NAMALWA (cell line): Measurements from ENCODE around the gene OVOL1.
A peak's percentile ranks its signal among the peaks of the same experiment; 100 is the strongest.

Source experiments
- DNase-seq: peaks from one replicate; pipeline ENCODE4 v3.0.0-alpha.2; 2015; ENCODE audit warnings: low spot score

The OVOL1 gene

GRCh38 chr11:65777821-65778361 is 9.0 kb upstream of the OVOL1 start:
- no peak for DNase-seq

GRCh38 chr11:65778431-65778900 is 8.4 kb upstream of the OVOL1 start:
- DNase-seq, result no peak

DNA sequence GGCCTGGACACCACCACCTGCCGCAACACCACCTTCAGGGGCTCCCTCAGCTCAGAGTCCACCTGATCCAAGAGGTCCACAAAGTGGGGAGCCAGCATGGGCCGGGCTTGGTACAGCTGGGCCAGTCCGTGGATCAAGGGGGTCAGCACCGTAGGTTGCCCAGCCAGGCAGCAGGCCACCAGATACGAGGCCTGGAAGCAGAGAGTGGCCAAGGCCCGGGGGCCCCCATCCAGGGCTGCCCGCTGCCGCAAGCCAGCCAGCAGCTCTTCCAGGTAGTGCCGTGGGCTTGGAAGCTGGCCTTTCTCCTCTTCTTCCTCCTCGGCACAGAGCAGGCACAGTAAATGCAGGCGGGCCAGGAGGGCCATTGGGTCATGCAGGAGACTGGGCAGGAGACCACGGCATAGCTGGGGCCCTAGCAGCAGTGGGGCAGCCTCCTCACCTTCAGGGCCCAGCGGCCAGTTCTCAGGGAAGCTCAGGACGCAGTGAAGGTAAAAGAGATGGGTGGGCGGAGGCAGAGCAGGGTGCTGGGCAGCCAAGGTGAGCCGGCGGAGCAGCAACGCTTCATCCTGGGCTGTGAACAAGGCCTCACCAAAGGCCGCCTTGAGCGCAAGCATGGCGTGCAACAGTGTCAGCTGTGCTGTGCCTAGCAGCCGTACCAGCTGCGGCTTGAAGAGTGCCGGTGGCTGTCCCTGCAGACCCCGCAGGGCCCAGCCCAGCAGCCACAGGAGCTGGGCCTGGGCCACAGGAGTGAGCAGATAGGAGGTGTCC is 7.8 kb upstream of the OVOL1 start:
- DNase-seq, result no peak

DNA sequence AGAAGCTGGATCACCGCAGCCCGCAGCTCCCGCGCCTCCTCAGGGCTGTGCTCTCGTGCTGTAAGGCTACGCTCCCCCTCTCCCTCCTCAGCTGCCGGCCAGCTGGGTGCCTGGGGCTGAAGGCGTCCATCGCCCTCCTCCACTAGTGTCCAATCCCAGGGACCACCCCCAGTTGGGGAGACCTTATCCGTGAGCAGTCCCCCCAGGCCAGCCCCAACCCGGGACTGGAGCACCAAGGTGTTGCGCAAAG is 7.3 kb upstream of the OVOL1 start:
- DNase-seq, result no peak

GRCh38 chr11:65779919-65780769 is 6.7 kb upstream of the OVOL1 start:
- DNase-seq, result peak; percentile 90

DNA sequence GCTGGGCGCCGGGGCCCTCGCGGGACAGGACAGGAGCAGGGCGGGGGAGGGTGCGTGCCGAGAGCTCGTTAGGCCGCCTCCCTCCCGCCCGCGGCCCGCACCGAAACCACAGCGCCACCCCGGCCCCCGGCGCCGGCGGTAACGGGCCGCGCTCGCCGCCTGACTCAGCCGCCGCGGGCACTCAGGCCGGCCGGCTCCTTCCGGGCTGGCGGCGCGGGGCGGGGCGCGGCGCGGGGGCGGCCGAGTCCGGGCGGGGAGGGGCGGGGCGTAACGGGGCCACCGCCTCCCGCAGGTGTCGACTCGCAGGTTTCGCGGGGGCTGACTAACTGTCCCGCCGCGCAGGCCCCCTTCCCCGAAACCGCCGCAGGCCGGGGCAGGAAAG is 6.1 kb upstream of the OVOL1 start, which contains the start of gene AP5B1:
Gene AP5B1, minus strand, starts transcription at position 207 of the 382 bp plus-strand sequence. CDS start 385 bp downstream, outside the sequence.
- peak; percentile 75 for DNase-seq

DNA sequence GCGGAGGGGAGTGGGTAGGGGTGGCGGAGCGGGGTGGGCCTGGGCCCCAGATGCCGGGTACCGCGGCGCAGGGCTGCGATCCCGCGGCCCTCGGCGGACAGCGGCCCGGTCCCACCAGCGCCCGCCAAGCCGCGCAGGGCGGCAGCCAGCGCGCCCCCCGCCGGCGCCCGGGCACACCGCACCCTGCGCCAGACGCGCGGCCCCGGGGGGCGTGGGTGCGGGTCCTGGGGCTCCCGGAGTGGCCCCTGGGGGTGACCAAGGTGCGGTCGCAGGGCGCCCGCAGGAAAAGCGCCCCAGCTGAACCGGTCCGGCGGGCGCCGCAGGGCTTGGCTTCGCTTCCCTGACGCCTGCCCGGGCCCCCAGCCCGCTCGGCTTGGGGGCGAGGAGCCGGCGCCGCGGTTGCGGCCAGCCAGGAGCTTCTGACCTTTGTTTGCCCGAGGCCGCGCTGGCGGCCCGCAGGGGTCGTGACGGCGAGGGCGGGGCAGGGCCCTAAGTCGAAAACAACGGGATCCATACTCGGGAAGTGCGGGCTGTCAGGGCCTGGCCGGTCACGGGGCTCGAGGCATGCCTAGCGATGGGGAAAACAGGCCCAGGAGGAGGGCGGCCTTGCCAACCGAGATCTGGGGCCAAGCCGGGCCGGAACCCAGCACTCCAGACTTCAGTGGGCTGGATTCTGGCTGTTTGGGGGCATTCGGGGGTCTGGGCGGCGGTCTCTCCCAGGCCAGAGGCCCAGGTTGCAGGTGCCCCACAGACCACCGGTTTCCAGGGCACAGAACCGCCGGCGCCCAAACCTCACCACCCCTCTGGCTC is 5.5 kb upstream of the OVOL1 start:
- DNase-seq, result no peak

- DNase-seq, result no peak
These were observed 4.7 kb upstream of the OVOL1 start for GRCh38 chr11:65781962-65782815.

GRCh38 chr11:65782816-65783228 is 4.0 kb upstream of the OVOL1 start:
- no peak for DNase-seq

DNA sequence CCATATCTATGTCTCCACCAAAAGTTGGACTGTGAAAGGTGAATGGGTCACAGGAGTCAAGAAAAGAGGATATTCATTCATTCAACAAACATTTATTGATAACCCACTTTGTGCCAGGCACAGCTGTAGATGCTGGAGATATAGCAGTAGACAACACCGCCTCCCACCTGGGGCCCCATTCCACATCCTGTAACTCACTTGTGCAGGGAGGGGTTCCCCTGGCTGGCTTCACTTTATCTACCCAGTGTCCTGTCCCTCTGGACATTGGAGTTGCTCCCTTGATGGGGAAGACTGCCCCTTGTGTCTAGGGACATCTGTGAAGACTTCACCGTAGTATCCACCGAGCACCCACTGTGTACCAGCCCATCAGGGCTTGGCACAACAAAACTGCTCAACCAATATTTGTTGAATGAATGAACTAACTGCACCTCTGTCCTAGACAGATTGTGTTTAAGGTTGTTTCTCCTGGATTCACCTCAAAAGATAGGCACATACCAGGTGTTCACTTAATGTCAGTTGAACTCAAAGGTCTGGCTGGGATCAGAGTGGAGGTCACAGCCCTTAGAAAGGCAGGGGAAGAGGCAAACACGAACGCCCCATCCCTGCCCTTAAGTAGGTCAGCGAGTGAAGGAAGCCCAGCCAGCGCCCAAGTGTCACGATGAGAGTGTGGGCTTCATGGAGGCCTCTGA is 1.4 kb upstream of the OVOL1 start:
- no peak for DNase-seq

- DNase-seq, result no peak
These were observed 666 bp upstream of the OVOL1 start for GRCh38 chr11:65786008-65786785.

DNA sequence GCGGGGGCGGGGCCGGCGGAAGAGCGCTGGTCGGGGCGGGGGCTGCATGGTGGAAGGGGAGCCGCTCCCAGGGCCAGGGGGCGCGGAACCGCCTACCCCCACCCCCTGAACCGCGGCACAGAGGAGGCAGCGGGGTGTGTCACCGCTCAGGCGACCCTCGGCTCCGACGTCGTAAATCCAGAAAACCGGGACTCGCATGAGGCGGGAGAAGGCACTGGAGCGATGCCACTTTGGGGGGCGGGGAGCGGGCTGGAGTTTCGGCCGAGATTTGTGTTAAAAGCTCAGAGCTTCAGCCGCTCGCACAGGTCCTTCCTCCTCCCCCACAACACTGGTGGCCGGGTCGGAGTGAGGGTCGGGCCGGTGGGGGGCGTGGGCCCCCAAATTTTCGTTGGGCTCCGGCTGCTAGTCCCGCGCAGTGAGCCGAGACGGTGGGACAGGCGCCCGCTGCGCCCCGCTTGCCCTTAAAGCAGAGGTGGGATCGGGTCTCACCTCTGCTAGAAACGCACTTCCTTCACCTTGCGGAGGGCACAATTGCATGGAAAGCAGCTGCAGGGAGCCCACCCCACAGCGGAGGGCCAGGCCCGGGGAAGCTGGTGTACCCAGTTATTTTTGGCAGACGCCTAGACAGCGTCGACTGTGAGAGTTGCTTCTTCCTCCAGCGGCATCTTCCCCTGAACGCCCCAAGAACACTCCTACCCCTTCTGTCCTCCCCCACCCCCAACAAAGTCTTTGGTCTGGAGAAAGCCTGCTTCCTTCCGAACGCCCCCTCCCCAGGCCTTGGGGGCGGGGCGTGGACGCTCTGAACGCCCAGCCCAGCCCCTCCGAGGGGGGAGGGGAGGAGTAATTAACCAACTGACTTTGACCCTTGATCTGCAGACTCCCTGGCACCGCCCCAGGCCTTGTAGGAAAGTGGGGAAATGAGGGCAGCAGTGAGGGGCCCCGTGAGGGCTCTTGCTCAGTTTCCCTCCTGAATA is 1.1 kb downstream of the OVOL1 start:
- peak; percentile 31 for DNase-seq

DNA sequence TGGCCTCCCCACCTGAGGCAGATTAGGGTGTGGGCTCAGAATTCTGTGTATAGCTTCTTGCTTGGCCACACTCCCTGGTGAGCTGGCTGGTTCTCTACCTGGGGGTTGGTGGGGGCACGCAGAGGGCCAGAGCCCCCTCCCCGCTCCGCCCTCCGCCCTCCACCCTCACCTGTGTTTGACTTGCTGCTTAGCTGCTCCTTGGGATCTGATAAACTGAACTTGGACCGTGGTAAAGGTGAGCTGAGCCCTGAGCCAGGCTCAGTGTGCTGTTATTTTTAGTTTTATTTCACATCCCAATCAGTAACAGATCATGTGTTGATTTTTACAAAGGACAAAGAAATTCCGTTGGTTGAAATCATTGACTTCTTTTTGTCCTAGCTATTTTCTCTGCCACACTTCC is 2.0 kb downstream of the OVOL1 start:
- no peak for DNase-seq

- DNase-seq, result no peak
These were observed 2.6 kb downstream of the OVOL1 start for GRCh38 chr11:65789230-65790103.

- DNase-seq, result no peak
These were observed 3.4 kb downstream of the OVOL1 start for GRCh38 chr11:65790104-65790901.

DNA sequence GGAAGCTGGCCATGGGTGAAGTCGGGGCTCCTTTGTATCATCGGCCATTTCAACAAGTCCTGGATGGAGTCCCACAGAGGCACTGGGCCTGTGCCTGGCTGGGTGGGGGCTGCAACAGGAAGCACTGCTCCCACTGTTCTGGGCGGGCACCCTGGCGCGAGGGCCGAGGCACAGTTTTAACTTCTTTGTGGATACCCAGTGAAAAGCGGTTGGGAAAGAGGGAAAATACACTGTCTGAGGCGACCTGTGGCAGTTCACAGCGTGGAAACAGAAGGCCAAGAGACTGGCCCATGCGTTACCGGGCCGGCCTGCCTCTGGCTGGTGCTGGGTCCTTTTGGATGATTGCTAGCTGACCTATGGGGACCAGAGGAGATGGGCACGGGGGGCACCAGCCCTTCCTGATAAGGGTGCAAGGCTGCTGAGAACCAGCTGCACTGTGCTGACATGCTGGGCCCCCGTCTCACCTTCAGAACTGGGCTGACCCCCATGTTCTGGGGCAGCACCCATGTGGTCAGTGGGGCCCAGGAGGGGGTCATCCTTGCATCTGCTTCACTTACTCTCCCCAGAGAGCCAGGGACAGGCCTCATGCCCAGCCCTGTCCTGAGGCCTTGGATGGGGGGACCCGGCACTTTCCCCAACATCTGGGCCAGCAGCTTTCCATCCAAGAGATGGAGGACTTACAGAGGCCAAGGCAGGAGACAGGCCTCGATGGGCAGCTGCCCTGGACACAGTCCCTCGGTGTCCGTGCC is 4.2 kb downstream of the OVOL1 start:
- DNase-seq, result no peak
